Neural progenitor cell (in vitro differentiated cells): Measurements from ENCODE around the gene LRRC75B. TPM values are rescaled to one million over a fixed set of nuclear protein-coding genes. Genes with fewer than 3 reads are reported as not detected.

Experiments
- DNase-seq: peaks from one replicate; pipeline ENCODE4 v3.0.0-alpha.2; 2016; ENCODE audit warnings: low spot score
- H2AFZ ChIP-seq: fragments of 200-600 bp; sonication (generic); replicated peaks from 2 replicates; pipeline ENCODE4 v1.6.1; 2016; ENCODE audit warnings: antibody characterized with exemption
- H3F3A ChIP-seq: fragments of 200-600 bp; sonication (generic); 2 replicates; pipeline ENCODE4 v1.6.1; 2016; ENCODE audit warnings: antibody characterized with exemption, low read depth
- H3K27ac ChIP-seq: fragments of 200-600 bp; sonication (generic); 2 replicates; pipeline ENCODE4 v1.5.1; 2016; ENCODE audit warnings: mild to moderate bottlenecking
- H3K27me3 ChIP-seq: fragments of 200-600 bp; sonication (generic); 2 replicates; pipeline ENCODE4 v1.6.1; 2016; ENCODE audit warnings: mild to moderate bottlenecking, moderate library complexity
- H3K36me3 ChIP-seq: fragments of 200-600 bp; sonication (generic); 2 replicates; pipeline ENCODE4 v1.5.1; 2016
- H3K4me1 ChIP-seq: fragments of 200-600 bp; sonication (generic); 2 replicates; pipeline ENCODE4 v1.6.1; 2016; ENCODE audit warnings: mixed run types
- H3K4me2 ChIP-seq: fragments of 200-600 bp; sonication (generic); 2 replicates; pipeline ENCODE4 v1.6.1; 2016
- H3K4me3 ChIP-seq: fragments of 200-600 bp; sonication (generic); 2 replicates; pipeline ENCODE4 v1.5.1; 2016
- H3K79me2 ChIP-seq: fragments of 200-600 bp; sonication (generic); 2 replicates; pipeline ENCODE4 v1.6.1; 2016; ENCODE audit warnings: low read depth
- H3K9ac ChIP-seq: fragments of 200-600 bp; sonication (generic); 2 replicates; pipeline ENCODE4 v1.6.1; 2016
- H3K9me3 ChIP-seq: fragments of 200-600 bp; sonication (generic); 2 replicates; pipeline ENCODE4 v1.5.1; 2016; ENCODE audit warnings: low read depth
- H4K20me1 ChIP-seq: fragments of 200-600 bp; sonication (generic); 2 replicates; pipeline ENCODE4 v1.6.1; 2016; ENCODE audit warnings: low read depth
- H3K27ac Mint-ChIP-seq: 3 replicates; pipeline ENCODE4 v1.8.0; 2021; ENCODE audit warnings: mixed read lengths
- H3K27me3 Mint-ChIP-seq: 2 replicates; pipeline ENCODE4 v1.8.0; 2022; ENCODE audit warnings: low read depth, mild to moderate bottlenecking, inconsistent platforms, moderate library complexity, mixed read lengths; ENCODE audit not compliant: insufficient read depth
- H3K36me3 Mint-ChIP-seq: 3 replicates; pipeline ENCODE4 v1.8.0; 2021; ENCODE audit warnings: mixed read lengths
- H3K4me1 Mint-ChIP-seq: 3 replicates; pipeline ENCODE4 v1.8.0; 2021; ENCODE audit warnings: mixed read lengths
- H3K4me3 Mint-ChIP-seq: 3 replicates; pipeline ENCODE4 v1.8.0; 2021; ENCODE audit warnings: mild to moderate bottlenecking, moderate library complexity, mixed read lengths
- H3K9me3 Mint-ChIP-seq: 3 replicates; pipeline ENCODE4 v1.8.0; 2020; ENCODE audit warnings: mixed read lengths
- CTCF ChIP-seq: fragments of 200-600 bp; sonication (generic); IDR thresholded peaks from 2 replicates; pipeline ENCODE4 v1.5.1; 2017; ENCODE audit warnings: antibody characterized with exemption, mild to moderate bottlenecking
- EZH2 ChIP-seq: fragments of 200-600 bp; sonication (generic); IDR thresholded peaks from 2 replicates; pipeline ENCODE4 v1.6.1; 2017; ENCODE audit warnings: antibody characterized with exemption, mild to moderate bottlenecking, moderate library complexity
- EZH2phosphoT487 ChIP-seq: fragments of 200-600 bp; sonication (generic); IDR thresholded peaks from 2 replicates; pipeline ENCODE4 v1.6.1; 2017; ENCODE audit warnings: antibody characterized with exemption
- total RNA-seq: library from RNA; depleted of rRNA; stranded (reverse); fragments of >200 nt; gene quantifications from 2 replicates; pipeline ENCODE4 v1.2.3, GENCODE V29; 2015; ENCODE audit warnings: low replicate concordance

LRRC75B gene
- total RNA-seq, 1 donor from 2014 or later = 8.2 TPM

GRCh38 chr22:24543679-24544243 lies 49.1 kb downstream of the LRRC75B start:
- H3K27me3 ChIP-seq = no peaks in the 10 kb centered on the region
- Mint-ChIP-seq H3K36me3 (peaks cover 24% of the 10 kb centered on the region), H3K4me3 (no peak overlapping the region), H3K9me3 (no peaks in the 10 kb centered on the region), H3K4me1 (no peaks in the 10 kb centered on the region), H3K27me3 (peaks cover 2% of the 10 kb centered on the region), H3K27ac (no peak overlapping the region)
- no peak overlapping the region for H3K9ac ChIP-seq
- peaks cover under 1% of the 10 kb centered on the region for H3K79me2 ChIP-seq
- no peaks in the 10 kb centered on the region for H3K36me3 ChIP-seq
- TF ChIP-seq CTCF = no peak
- TF ChIP-seq EZH2 = no peak
- TF ChIP-seq EZH2phosphoT487 = no peak
- no peak overlapping the region for H3K27ac ChIP-seq
- H3K4me2 ChIP-seq = no peak overlapping the region
- H3K9me3 ChIP-seq = no peaks in the 10 kb centered on the region
- no peaks in the 10 kb centered on the region for H3K4me1 ChIP-seq
- no peak overlapping the region for H2AFZ ChIP-seq
- no peaks in the 10 kb centered on the region for H3F3A ChIP-seq
- H4K20me1 ChIP-seq = peaks cover 3% of the 10 kb centered on the region
- DNase-seq = no peak
- H3K4me3 ChIP-seq = no peak overlapping the region

GRCh38 chr22:24543185-24543601 lies 49.7 kb downstream of the LRRC75B start:
- DNase-seq = no peak
- no peaks in the 10 kb centered on the region for H3K4me1 ChIP-seq
- no peak overlapping the region for H2AFZ ChIP-seq
- H3K79me2 ChIP-seq = no peaks in the 10 kb centered on the region
- H3F3A ChIP-seq = no peaks in the 10 kb centered on the region
- H3K27ac ChIP-seq = no peak overlapping the region
- no peaks in the 10 kb centered on the region for H3K36me3 ChIP-seq
- H3K36me3 Mint-ChIP-seq = peaks cover 19% of the 10 kb centered on the region
- no peak overlapping the region for H3K4me3 ChIP-seq
- peaks cover 3% of the 10 kb centered on the region for H4K20me1 ChIP-seq
- H3K9me3 Mint-ChIP-seq = no peaks in the 10 kb centered on the region
- H3K9me3 ChIP-seq = no peaks in the 10 kb centered on the region
- H3K9ac ChIP-seq = no peak overlapping the region
- TF ChIP-seq EZH2 = no peak
- TF ChIP-seq EZH2phosphoT487 = no peak
- TF ChIP-seq CTCF = no peak
- H3K4me3 Mint-ChIP-seq = no peak overlapping the region
- H3K27me3 ChIP-seq = no peaks in the 10 kb centered on the region
- no peak overlapping the region for H3K4me2 ChIP-seq
- H3K4me1 Mint-ChIP-seq = no peaks in the 10 kb centered on the region
- H3K27ac Mint-ChIP-seq = no peak overlapping the region
- no peaks in the 10 kb centered on the region for H3K27me3 Mint-ChIP-seq

- no peaks in the 10 kb centered on the region for H3K79me2 ChIP-seq
- H3K9ac ChIP-seq = no peak overlapping the region
- H3K27ac ChIP-seq = no peak overlapping the region
- no peaks in the 10 kb centered on the region for H3K27me3 ChIP-seq
- H3K36me3 ChIP-seq = no peaks in the 10 kb centered on the region
- H4K20me1 ChIP-seq = peaks cover 3% of the 10 kb centered on the region
- Mint-ChIP-seq H3K36me3 (peaks cover 20% of the 10 kb centered on the region), H3K27me3 (no peaks in the 10 kb centered on the region), H3K9me3 (no peaks in the 10 kb centered on the region), H3K4me1 (no peaks in the 10 kb centered on the region), H3K4me3 (no peak overlapping the region), H3K27ac (no peak overlapping the region)
- no peak overlapping the region for H3K4me2 ChIP-seq
- H3K4me3 ChIP-seq = no peak overlapping the region
- no peaks in the 10 kb centered on the region for H3K9me3 ChIP-seq
- H2AFZ ChIP-seq = no peak overlapping the region
- DNase-seq = no peak
- no peaks in the 10 kb centered on the region for H3K4me1 ChIP-seq
- no peaks in the 10 kb centered on the region for H3F3A ChIP-seq
- TF ChIP-seq CTCF (no peak), EZH2 (no peak), EZH2phosphoT487 (no peak)
These were observed 50.2 kb downstream of the LRRC75B start for GRCh38 chr22:24542641-24543040.
